K562 (cell line): ENCODE data around the gene OR2AT4. TPM values are rescaled to one million over a fixed set of nuclear protein-coding genes. Genes with fewer than 3 reads are reported as not detected.
A peak's percentile ranks its signal among the peaks of the same experiment; 100 is the strongest.

ENCODE experiments used
- FOXA1 ChIP-seq: fragments of 450-650 bp; IDR thresholded peaks from 2 replicates; pipeline ENCODE4 v1.6.1; 2016; ENCODE audit warnings: mild to moderate bottlenecking, borderline replicate concordance
- FOXK2 ChIP-seq, 2 experiments: fragments of 450-650 bp; IDR thresholded peaks in 1 of 2; conservative IDR thresholded peaks in 1 of 2; 2 replicates each; pipeline ENCODE4 v1.6.1; 2016; ENCODE audit warnings: low read depth in 2 of 2, mild to moderate bottlenecking in 1 of 2
- FOXM1 ChIP-seq, 2 experiments: fragments of 450-650 bp in 1 of 2; sonication (generic) in 1 of 2; formaldehyde crosslinking in 1 of 2; IDR thresholded peaks; 2 replicates each; pipeline versions ENCODE4 v1.6.1 to v1.9.0; 2017 to 2022; ENCODE audit warnings: low read depth in 2 of 2, mild to moderate bottlenecking in 2 of 2, missing genetic modification reagents in 1 of 2, moderate library complexity in 1 of 2
- HDAC2 ChIP-seq: fragments of 450-650 bp; IDR thresholded peaks from 2 replicates; pipeline ENCODE4 v1.6.1; 2016; ENCODE audit warnings: mild to moderate bottlenecking
- IFI16 ChIP-seq: fragments of 250-450 bp; sonication (Bioruptor Pico); IDR thresholded peaks from 2 replicates; pipeline ENCODE4 v2.1.2; 2022; ENCODE audit warnings: mild to moderate bottlenecking, inconsistent platforms
- POLR2AphosphoS2 ChIP-seq: IDR thresholded peaks from 2 replicates; pipeline ENCODE4 v1.6.1; 2012; ENCODE audit warnings: low read length, improper control_type of control experiment
- POLR2AphosphoS5 ChIP-seq: IDR thresholded peaks from 2 replicates; pipeline ENCODE4 v1.6.1; 2011; ENCODE audit warnings: mild to moderate bottlenecking, low read depth, low read length, moderate library complexity; ENCODE audit not compliant: control insufficient read depth, insufficient read depth
- RBFOX2 ChIP-seq: fragments of 200-400 bp; formaldehyde crosslinking; IDR thresholded peaks from 2 replicates; pipeline ENCODE4 v1.6.1; 2017; ENCODE audit warnings: low read depth, mild to moderate bottlenecking, low read length, moderate library complexity
- RBM25 ChIP-seq: fragments of 200-400 bp; formaldehyde crosslinking; IDR thresholded peaks from 2 replicates; pipeline ENCODE4 v1.6.1; 2018; ENCODE audit warnings: low read length, low read depth, moderate library complexity; ENCODE audit not compliant: severe bottlenecking
- SMARCE1 ChIP-seq: fragments of 450-650 bp; IDR thresholded peaks from 2 replicates; pipeline ENCODE4 v1.7.1; 2016; ENCODE audit warnings: mild to moderate bottlenecking
- TSC22D4 ChIP-seq: fragments of 450-650 bp; IDR thresholded peaks from 2 replicates; pipeline ENCODE4 v1.6.1; 2016; ENCODE audit warnings: missing genetic modification characterization, missing biosample characterization, control low read depth
- ZKSCAN3 ChIP-seq: fragments of 250-450 bp; sonication (Bioruptor Pico); IDR thresholded peaks from 2 replicates; pipeline ENCODE4 v1.4.0; 2020
- ZNF253 ChIP-seq: fragments of 250-450 bp; sonication (Bioruptor Pico); conservative IDR thresholded peaks from 2 replicates; pipeline ENCODE4 v1.6.1; 2021; ENCODE audit warnings: mild to moderate bottlenecking
- ZNF3 ChIP-seq: fragments of 250-450 bp; sonication (Bioruptor Pico); IDR thresholded peaks from 2 replicates; pipeline ENCODE4 v1.5.0; 2021; ENCODE audit warnings: mild to moderate bottlenecking, moderate library complexity
- polyA plus RNA-seq, 8 experiments: library from polyadenylated mRNA; depleted of rRNA in 4 of 8; stranded (reverse) in 5 of 8; unstranded in 3 of 8; fragments of >200 nt; fragmentation: Nextera tagmentation in 2 of 8; fragmentation: Illumina TruSeq in 1 of 8; extraction: Ambion mirVana in 2 of 8; extraction: Trizol in 1 of 8; gene quantifications; 2 replicates each; pipeline versions ENCODE4 v1.2.1 to v1.2.3, GENCODE V29; 2011 to 2014; ENCODE audit warnings: inconsistent platforms in 1 of 8, missing spikeins in 1 of 8
- total RNA-seq, 7 experiments: library from RNA; depleted of rRNA in 6 of 7; stranded (reverse); fragments of >200 nt in 6 of 7; fragmentation: Illumina TruSeq in 2 of 7; extraction: Trizol in 2 of 7; gene quantifications; 2 replicates each; pipeline versions ENCODE4 v1.2.1 to v1.2.3, GENCODE V29; 2011 to 2021; ENCODE audit warnings: low replicate concordance in 1 of 7
- TF ChIP-seq, protein P1 (sequence below): sonication (generic); formaldehyde crosslinking; IDR thresholded peaks from 2 replicates; pipeline ENCODE4 v1.8.0; 2023; ENCODE audit warnings: missing genetic modification reagents, mild to moderate bottlenecking, borderline replicate concordance
- TF ChIP-seq, protein P2 (sequence below): fragments of 200-800 bp; sonication (Bioruptor generic); IDR thresholded peaks from 2 replicates; pipeline ENCODE4 v1.6.1; 2017; ENCODE audit warnings: missing genetic modification characterization, missing compliant biosample characterization
- TF ChIP-seq, protein P3 (sequence below): fragments of 450-650 bp; IDR thresholded peaks from 2 replicates; pipeline ENCODE4 v1.6.1; 2018; ENCODE audit not compliant: partially characterized antibody

Gene OR2AT4
- total and polyA plus RNA-seq, 9 of the 15 experiments (the other 6 are each of a cell fraction or from before 2014, with no cell fraction given): 0.86 to 3.1 (median 2.0) TPM

DNA sequence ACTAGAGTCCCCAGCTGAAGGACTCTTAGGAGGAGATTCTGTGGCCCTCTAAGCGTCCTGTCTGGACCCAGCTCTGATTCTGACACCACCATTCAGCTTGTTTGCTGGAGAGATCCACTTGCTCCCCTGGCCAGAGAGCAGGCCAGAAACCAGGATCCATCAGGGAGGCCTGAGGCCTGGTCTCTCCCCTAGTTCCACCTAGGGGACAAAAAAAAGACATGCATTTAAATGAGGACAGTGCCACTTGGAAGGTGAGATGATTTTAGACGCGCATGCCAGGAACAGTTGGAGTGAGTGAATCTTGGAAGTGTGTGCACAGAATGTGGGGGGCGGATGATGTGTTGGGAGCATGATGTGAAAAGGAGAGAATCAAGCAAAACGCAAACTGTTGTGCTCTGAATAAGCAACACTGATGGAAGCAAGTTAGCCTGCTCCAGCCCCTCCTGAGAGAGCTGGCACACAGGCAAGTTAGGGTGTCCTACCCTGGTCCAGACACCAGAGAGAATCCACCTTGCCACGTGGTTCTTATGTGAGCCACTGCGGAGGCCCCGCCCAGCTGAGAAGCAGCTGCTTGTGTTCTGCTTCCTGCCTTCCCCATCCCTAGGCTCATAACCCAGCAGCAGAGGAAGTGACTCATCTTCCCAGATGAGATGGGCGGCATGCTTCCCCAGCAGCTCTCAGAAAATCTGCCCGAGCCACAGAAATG lies 46.2 kb upstream of the OR2AT4 start (continued):
- TF ChIP-seq FOXM1 (IDR thresholded peaks at IDR 0.05; ENCODE audit: low read depth): no peak
- TF ChIP-seq FOXM1 (CRISPR knock-in tag; IDR thresholded peaks at IDR 0.05; ENCODE audit: low read depth): no peak
- no peak for TF ChIP-seq ZKSCAN3 (CRISPR knock-in tag)
- TF ChIP-seq RBM25: no peak
- TF ChIP-seq, protein P1, sequence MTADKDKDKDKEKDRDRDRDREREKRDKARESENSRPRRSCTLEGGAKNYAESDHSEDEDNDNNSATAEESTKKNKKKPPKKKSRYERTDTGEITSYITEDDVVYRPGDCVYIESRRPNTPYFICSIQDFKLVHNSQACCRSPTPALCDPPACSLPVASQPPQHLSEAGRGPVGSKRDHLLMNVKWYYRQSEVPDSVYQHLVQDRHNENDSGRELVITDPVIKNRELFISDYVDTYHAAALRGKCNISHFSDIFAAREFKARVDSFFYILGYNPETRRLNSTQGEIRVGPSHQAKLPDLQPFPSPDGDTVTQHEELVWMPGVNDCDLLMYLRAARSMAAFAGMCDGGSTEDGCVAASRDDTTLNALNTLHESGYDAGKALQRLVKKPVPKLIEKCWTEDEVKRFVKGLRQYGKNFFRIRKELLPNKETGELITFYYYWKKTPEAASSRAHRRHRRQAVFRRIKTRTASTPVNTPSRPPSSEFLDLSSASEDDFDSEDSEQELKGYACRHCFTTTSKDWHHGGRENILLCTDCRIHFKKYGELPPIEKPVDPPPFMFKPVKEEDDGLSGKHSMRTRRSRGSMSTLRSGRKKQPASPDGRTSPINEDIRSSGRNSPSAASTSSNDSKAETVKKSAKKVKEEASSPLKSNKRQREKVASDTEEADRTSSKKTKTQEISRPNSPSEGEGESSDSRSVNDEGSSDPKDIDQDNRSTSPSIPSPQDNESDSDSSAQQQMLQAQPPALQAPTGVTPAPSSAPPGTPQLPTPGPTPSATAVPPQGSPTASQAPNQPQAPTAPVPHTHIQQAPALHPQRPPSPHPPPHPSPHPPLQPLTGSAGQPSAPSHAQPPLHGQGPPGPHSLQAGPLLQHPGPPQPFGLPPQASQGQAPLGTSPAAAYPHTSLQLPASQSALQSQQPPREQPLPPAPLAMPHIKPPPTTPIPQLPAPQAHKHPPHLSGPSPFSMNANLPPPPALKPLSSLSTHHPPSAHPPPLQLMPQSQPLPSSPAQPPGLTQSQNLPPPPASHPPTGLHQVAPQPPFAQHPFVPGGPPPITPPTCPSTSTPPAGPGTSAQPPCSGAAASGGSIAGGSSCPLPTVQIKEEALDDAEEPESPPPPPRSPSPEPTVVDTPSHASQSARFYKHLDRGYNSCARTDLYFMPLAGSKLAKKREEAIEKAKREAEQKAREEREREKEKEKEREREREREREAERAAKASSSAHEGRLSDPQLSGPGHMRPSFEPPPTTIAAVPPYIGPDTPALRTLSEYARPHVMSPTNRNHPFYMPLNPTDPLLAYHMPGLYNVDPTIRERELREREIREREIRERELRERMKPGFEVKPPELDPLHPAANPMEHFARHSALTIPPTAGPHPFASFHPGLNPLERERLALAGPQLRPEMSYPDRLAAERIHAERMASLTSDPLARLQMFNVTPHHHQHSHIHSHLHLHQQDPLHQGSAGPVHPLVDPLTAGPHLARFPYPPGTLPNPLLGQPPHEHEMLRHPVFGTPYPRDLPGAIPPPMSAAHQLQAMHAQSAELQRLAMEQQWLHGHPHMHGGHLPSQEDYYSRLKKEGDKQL (CRISPR knock-in tag): no peak
- TF ChIP-seq HDAC2: peak; percentile 77
- TF ChIP-seq SMARCE1: peak; percentile 82
- TF ChIP-seq TSC22D4 (tag): no peak
- 0 out of 4 replicates have a peak, but pooled peaks of 1 of the 2 experiments have one; percentile 47 for TF ChIP-seq FOXK2 (conservative IDR thresholded peaks at IDR 0.05 in 1 of 2, IDR thresholded peaks at IDR 0.05 in 1 of 2; ENCODE audit: low read depth in 2 of 2)
- TF ChIP-seq POLR2AphosphoS2: no peak
- no peak for TF ChIP-seq ZNF3 (CRISPR knock-in tag)
- TF ChIP-seq, protein P2, sequence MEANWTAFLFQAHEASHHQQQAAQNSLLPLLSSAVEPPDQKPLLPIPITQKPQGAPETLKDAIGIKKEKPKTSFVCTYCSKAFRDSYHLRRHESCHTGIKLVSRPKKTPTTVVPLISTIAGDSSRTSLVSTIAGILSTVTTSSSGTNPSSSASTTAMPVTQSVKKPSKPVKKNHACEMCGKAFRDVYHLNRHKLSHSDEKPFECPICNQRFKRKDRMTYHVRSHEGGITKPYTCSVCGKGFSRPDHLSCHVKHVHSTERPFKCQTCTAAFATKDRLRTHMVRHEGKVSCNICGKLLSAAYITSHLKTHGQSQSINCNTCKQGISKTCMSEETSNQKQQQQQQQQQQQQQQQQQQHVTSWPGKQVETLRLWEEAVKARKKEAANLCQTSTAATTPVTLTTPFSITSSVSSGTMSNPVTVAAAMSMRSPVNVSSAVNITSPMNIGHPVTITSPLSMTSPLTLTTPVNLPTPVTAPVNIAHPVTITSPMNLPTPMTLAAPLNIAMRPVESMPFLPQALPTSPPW: peak; percentile 16; the same call in 1 of the 2 replicates
- TF ChIP-seq, protein P3, sequence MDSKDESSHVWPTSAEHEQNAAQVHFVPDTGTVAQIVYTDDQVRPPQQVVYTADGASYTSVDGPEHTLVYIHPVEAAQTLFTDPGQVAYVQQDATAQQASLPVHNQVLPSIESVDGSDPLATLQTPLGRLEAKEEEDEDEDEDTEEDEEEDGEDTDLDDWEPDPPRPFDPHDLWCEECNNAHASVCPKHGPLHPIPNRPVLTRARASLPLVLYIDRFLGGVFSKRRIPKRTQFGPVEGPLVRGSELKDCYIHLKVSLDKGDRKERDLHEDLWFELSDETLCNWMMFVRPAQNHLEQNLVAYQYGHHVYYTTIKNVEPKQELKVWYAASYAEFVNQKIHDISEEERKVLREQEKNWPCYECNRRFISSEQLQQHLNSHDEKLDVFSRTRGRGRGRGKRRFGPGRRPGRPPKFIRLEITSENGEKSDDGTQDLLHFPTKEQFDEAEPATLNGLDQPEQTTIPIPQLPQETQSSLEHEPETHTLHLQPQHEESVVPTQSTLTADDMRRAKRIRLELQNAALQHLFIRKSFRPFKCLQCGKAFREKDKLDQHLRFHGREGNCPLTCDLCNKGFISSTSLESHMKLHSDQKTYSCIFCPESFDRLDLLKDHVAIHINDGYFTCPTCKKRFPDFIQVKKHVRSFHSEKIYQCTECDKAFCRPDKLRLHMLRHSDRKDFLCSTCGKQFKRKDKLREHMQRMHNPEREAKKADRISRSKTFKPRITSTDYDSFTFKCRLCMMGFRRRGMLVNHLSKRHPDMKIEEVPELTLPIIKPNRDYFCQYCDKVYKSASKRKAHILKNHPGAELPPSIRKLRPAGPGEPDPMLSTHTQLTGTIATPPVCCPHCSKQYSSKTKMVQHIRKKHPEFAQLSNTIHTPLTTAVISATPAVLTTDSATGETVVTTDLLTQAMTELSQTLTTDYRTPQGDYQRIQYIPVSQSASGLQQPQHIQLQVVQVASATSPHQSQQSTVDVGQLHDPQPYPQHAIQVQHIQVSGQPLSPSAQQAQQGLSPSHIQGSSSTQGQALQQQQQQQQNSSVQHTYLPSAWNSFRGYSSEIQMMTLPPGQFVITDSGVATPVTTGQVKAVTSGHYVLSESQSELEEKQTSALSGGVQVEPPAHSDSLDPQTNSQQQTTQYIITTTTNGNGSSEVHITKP: no peak
- no peak for TF ChIP-seq POLR2AphosphoS5
- no peak for TF ChIP-seq IFI16
- peak; percentile 44; the same call in 1 of the 2 replicates for TF ChIP-seq RBFOX2
- TF ChIP-seq FOXA1: no peak
- no peak for TF ChIP-seq ZNF253
